ENCODE data around the gene DYNLRB1. TPM values are rescaled to one million over a fixed set of nuclear protein-coding genes. Genes with fewer than 3 reads are reported as not detected.
"Not testable (repeated sequence)": the region's sequence is repeated elsewhere in the genome, so short reads cannot be mapped to it uniquely, and the experiment has no call there.

Gene DYNLRB1
- total RNA-seq, 1 experiment from 2014 or later: 142 TPM

- intact Hi-C loops (cut with micrococcal nuclease; ENCODE audit: unreplicated experiment): loop anchor here (10.0 kb wide), 1 partner anchor 318 kb away; no protein-coding TSS in a partner anchor
- CTCF ChIA-PET: no interaction called here
- POLR2A ChIA-PET (ENCODE audit: low non-redundant PET): no interaction called here
- Histone ChIP-seq H3K36me3 (ENCODE audit: insufficient read depth, low read length, poor library complexity, severe bottlenecking) (peaks cover 15% of the 10 kb centered on the region), H3K9me3 (ENCODE audit: low read depth, low read length, poor library complexity, severe bottlenecking) (no peaks in the 10 kb centered on the region), H3K4me3 (ENCODE audit: low read depth, low read length, poor library complexity, severe bottlenecking) (no peak overlapping the region), H3K27ac (ENCODE audit: low read depth, low read length, poor library complexity, severe bottlenecking) (no peak overlapping the region), H3K4me1 (ENCODE audit: insufficient read depth, low read length, poor library complexity, severe bottlenecking) (peaks cover 3% of the 10 kb centered on the region), H3K27me3 (replicated peaks; ENCODE audit: insufficient read depth, low read depth, low read length, poor library complexity) (no peaks in the 10 kb centered on the region)
- DNase-seq (ENCODE audit: low spot score): no peak
- TF ChIP-seq, protein P1, sequence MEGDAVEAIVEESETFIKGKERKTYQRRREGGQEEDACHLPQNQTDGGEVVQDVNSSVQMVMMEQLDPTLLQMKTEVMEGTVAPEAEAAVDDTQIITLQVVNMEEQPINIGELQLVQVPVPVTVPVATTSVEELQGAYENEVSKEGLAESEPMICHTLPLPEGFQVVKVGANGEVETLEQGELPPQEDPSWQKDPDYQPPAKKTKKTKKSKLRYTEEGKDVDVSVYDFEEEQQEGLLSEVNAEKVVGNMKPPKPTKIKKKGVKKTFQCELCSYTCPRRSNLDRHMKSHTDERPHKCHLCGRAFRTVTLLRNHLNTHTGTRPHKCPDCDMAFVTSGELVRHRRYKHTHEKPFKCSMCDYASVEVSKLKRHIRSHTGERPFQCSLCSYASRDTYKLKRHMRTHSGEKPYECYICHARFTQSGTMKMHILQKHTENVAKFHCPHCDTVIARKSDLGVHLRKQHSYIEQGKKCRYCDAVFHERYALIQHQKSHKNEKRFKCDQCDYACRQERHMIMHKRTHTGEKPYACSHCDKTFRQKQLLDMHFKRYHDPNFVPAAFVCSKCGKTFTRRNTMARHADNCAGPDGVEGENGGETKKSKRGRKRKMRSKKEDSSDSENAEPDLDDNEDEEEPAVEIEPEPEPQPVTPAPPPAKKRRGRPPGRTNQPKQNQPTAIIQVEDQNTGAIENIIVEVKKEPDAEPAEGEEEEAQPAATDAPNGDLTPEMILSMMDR (conservative IDR thresholded peaks at IDR 0.05; ENCODE audit: low read depth, low read length): no peak
- no peak for TF ChIP-seq EZH2 (IDR thresholded peaks at IDR 0.05; ENCODE audit: borderline replicate concordance, low read depth, low read length, poor library complexity, severe bottlenecking)
- no TSS peak for BruUV-seq (replicated peaks)
These were observed 3.2 kb upstream of the DYNLRB1 start for GRCh38 chr20:34512955-34513419.

DNA sequence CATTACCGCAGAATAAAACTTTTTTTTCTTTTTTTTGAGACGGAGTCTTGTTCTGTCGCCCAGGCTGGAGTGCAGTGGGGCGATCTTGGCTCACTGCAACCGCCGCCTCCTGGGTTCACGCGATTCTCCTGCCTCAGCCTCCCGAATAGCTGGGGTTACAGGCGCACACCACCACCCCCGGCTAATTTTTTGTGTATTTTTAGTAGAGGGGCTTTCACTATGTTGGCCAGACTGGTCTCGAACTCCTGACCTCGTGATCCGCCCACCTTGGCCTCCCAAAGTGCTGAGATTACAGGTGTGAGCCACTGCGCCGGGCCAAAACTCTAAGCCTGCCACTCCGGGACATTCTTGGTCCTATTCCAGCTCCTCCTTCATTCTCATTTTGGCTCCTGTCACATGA lies 2.2 kb upstream of the DYNLRB1 start:
- CTCF ChIA-PET; H3K4me1 ChIP-seq (ENCODE audit: insufficient read depth, low read length, poor library complexity, severe bottlenecking); BruUV-seq (replicated peaks); H3K9me3 ChIP-seq (ENCODE audit: low read depth, low read length, poor library complexity, severe bottlenecking); POLR2A ChIA-PET (ENCODE audit: low non-redundant PET); DNase-seq (ENCODE audit: low spot score); H3K27ac ChIP-seq (ENCODE audit: low read depth, low read length, poor library complexity, severe bottlenecking); H3K27me3 ChIP-seq (replicated peaks; ENCODE audit: insufficient read depth, low read depth, low read length, poor library complexity); H3K36me3 ChIP-seq (ENCODE audit: insufficient read depth, low read length, poor library complexity, severe bottlenecking); H3K4me3 ChIP-seq (ENCODE audit: low read depth, low read length, poor library complexity, severe bottlenecking): not testable (repeated sequence)
- intact Hi-C loops (cut with micrococcal nuclease; ENCODE audit: unreplicated experiment): loop anchor here (10.0 kb wide), 1 partner anchor 319 kb away; no protein-coding TSS in a partner anchor

- H3K9me3 ChIP-seq (ENCODE audit: low read depth, low read length, poor library complexity, severe bottlenecking): no peaks in the 10 kb centered on the region
- TF ChIP-seq, protein P1 (conservative IDR thresholded peaks at IDR 0.05; ENCODE audit: low read depth, low read length): no peak
- TF ChIP-seq EZH2 (IDR thresholded peaks at IDR 0.05; ENCODE audit: borderline replicate concordance, low read depth, low read length, poor library complexity, severe bottlenecking): no peak
- peaks cover 3% of the 10 kb centered on the region for H3K4me1 ChIP-seq (ENCODE audit: insufficient read depth, low read length, poor library complexity, severe bottlenecking)
- CTCF ChIA-PET: interaction anchor here (3.0 kb wide), 1 partner anchor 202 kb away, joined by 26 read pairs; no protein-coding TSS in a partner anchor
- no peaks in the 10 kb centered on the region for H3K27me3 ChIP-seq (replicated peaks; ENCODE audit: insufficient read depth, low read depth, low read length, poor library complexity)
- no TSS peak for BruUV-seq (replicated peaks)
- intact Hi-C loops (cut with micrococcal nuclease; ENCODE audit: unreplicated experiment): loop anchor here (5.0 to 10.0 kb wide), 2 partner anchors 213 to 320 kb away; partner anchors contain the start of gene AHCY
- peaks cover 13% of the 10 kb centered on the region for H3K36me3 ChIP-seq (ENCODE audit: insufficient read depth, low read length, poor library complexity, severe bottlenecking)
- no peak for DNase-seq (ENCODE audit: low spot score)
- H3K27ac ChIP-seq (ENCODE audit: low read depth, low read length, poor library complexity, severe bottlenecking): peak overlapping the region; percentile 87
- POLR2A ChIA-PET (ENCODE audit: low non-redundant PET): interaction anchor here (0.5 to 0.6 kb wide), 2 partner anchors 88 to 227 kb away, joined by 3 to 7 read pairs; no protein-coding TSS in a partner anchor
- H3K4me3 ChIP-seq (ENCODE audit: low read depth, low read length, poor library complexity, severe bottlenecking): peak overlapping the region; percentile 91
These were observed 1.2 kb upstream of the DYNLRB1 start for GRCh38 chr20:34514897-34515483.

Measured in A673 (cell line).